Neural progenitor cell (in vitro differentiated cells): ENCODE measurements around the gene RPL22. TPM values are rescaled to one million over a fixed set of nuclear protein-coding genes. Genes with fewer than 3 reads are reported as not detected.
A peak's percentile ranks its signal among the peaks of the same experiment; 100 is the strongest.

Experiments used
- DNase-seq: peaks from one replicate; pipeline ENCODE4 v3.0.0-alpha.2; 2016; ENCODE audit warnings: low spot score
- H2AFZ ChIP-seq: fragments of 200-600 bp; sonication (generic); replicated peaks from 2 replicates; pipeline ENCODE4 v1.6.1; 2016; ENCODE audit warnings: antibody characterized with exemption
- H3F3A ChIP-seq: fragments of 200-600 bp; sonication (generic); 2 replicates; pipeline ENCODE4 v1.6.1; 2016; ENCODE audit warnings: antibody characterized with exemption, low read depth
- H3K27ac ChIP-seq: fragments of 200-600 bp; sonication (generic); 2 replicates; pipeline ENCODE4 v1.5.1; 2016; ENCODE audit warnings: mild to moderate bottlenecking
- H3K27me3 ChIP-seq: fragments of 200-600 bp; sonication (generic); 2 replicates; pipeline ENCODE4 v1.6.1; 2016; ENCODE audit warnings: mild to moderate bottlenecking, moderate library complexity
- H3K36me3 ChIP-seq: fragments of 200-600 bp; sonication (generic); 2 replicates; pipeline ENCODE4 v1.5.1; 2016
- H3K4me1 ChIP-seq: fragments of 200-600 bp; sonication (generic); 2 replicates; pipeline ENCODE4 v1.6.1; 2016; ENCODE audit warnings: mixed run types
- H3K4me2 ChIP-seq: fragments of 200-600 bp; sonication (generic); 2 replicates; pipeline ENCODE4 v1.6.1; 2016
- H3K4me3 ChIP-seq: fragments of 200-600 bp; sonication (generic); 2 replicates; pipeline ENCODE4 v1.5.1; 2016
- H3K79me2 ChIP-seq: fragments of 200-600 bp; sonication (generic); 2 replicates; pipeline ENCODE4 v1.6.1; 2016; ENCODE audit warnings: low read depth
- H3K9ac ChIP-seq: fragments of 200-600 bp; sonication (generic); 2 replicates; pipeline ENCODE4 v1.6.1; 2016
- H3K9me3 ChIP-seq: fragments of 200-600 bp; sonication (generic); 2 replicates; pipeline ENCODE4 v1.5.1; 2016; ENCODE audit warnings: low read depth
- H4K20me1 ChIP-seq: fragments of 200-600 bp; sonication (generic); 2 replicates; pipeline ENCODE4 v1.6.1; 2016; ENCODE audit warnings: low read depth
- H3K27ac Mint-ChIP-seq: 3 replicates; pipeline ENCODE4 v1.8.0; 2021; ENCODE audit warnings: mixed read lengths
- H3K27me3 Mint-ChIP-seq: 2 replicates; pipeline ENCODE4 v1.8.0; 2022; ENCODE audit warnings: low read depth, mild to moderate bottlenecking, inconsistent platforms, moderate library complexity, mixed read lengths; ENCODE audit not compliant: insufficient read depth
- H3K36me3 Mint-ChIP-seq: 3 replicates; pipeline ENCODE4 v1.8.0; 2021; ENCODE audit warnings: mixed read lengths
- H3K4me1 Mint-ChIP-seq: 3 replicates; pipeline ENCODE4 v1.8.0; 2021; ENCODE audit warnings: mixed read lengths
- H3K4me3 Mint-ChIP-seq: 3 replicates; pipeline ENCODE4 v1.8.0; 2021; ENCODE audit warnings: mild to moderate bottlenecking, moderate library complexity, mixed read lengths
- H3K9me3 Mint-ChIP-seq: 3 replicates; pipeline ENCODE4 v1.8.0; 2020; ENCODE audit warnings: mixed read lengths
- CTCF ChIP-seq: fragments of 200-600 bp; sonication (generic); IDR thresholded peaks from 2 replicates; pipeline ENCODE4 v1.5.1; 2017; ENCODE audit warnings: antibody characterized with exemption, mild to moderate bottlenecking
- EZH2 ChIP-seq: fragments of 200-600 bp; sonication (generic); IDR thresholded peaks from 2 replicates; pipeline ENCODE4 v1.6.1; 2017; ENCODE audit warnings: antibody characterized with exemption, mild to moderate bottlenecking, moderate library complexity
- EZH2phosphoT487 ChIP-seq: fragments of 200-600 bp; sonication (generic); IDR thresholded peaks from 2 replicates; pipeline ENCODE4 v1.6.1; 2017; ENCODE audit warnings: antibody characterized with exemption
- total RNA-seq: library from RNA; depleted of rRNA; stranded (reverse); fragments of >200 nt; gene quantifications from 2 replicates; pipeline ENCODE4 v1.2.3, GENCODE V29; 2015; ENCODE audit warnings: low replicate concordance

RPL22 gene
- total RNA-seq, 1 donor from 2014 or later, result 410 TPM

- Histone ChIP-seq H3K79me2 (no peaks in the 10 kb centered on the region), H3K36me3 (no peaks in the 10 kb centered on the region), H3F3A (no peaks in the 10 kb centered on the region), H3K27ac (no peak overlapping the region), H3K9me3 (no peaks in the 10 kb centered on the region), H3K27me3 (peaks cover 3% of the 10 kb centered on the region), H3K4me1 (no peaks in the 10 kb centered on the region), H2AFZ (no peak overlapping the region), H4K20me1 (peaks cover 20% of the 10 kb centered on the region), H3K9ac (no peak overlapping the region), H3K4me2 (no peak overlapping the region), H3K4me3 (no peak overlapping the region)
- DNase-seq, result no peak
- Mint-ChIP-seq H3K27me3 (peaks cover 17% of the 10 kb centered on the region), H3K27ac (peak overlapping the region; percentile 46), H3K36me3 (no peaks in the 10 kb centered on the region), H3K4me3 (no peak overlapping the region), H3K4me1 (peaks cover 10% of the 10 kb centered on the region), H3K9me3 (no peaks in the 10 kb centered on the region)
- TF ChIP-seq CTCF (no peak), EZH2 (no peak), EZH2phosphoT487 (no peak)
Measured at GRCh38 chr1:6157528-6158174, 41.7 kb downstream of the RPL22 start.

GRCh38 chr1:6157132-6157527 is 42.3 kb downstream of the RPL22 start:
- H3K4me1 ChIP-seq, result no peaks in the 10 kb centered on the region
- H3K27ac Mint-ChIP-seq, result no peak overlapping the region
- H3K36me3 Mint-ChIP-seq, result no peaks in the 10 kb centered on the region
- H3K9me3 Mint-ChIP-seq, result no peaks in the 10 kb centered on the region
- DNase-seq, result no peak
- H3K27me3 Mint-ChIP-seq, result peaks cover 17% of the 10 kb centered on the region
- peaks cover 3% of the 10 kb centered on the region for H3K27me3 ChIP-seq
- no peak overlapping the region for H3K9ac ChIP-seq
- H3F3A ChIP-seq, result no peaks in the 10 kb centered on the region
- H3K9me3 ChIP-seq, result no peaks in the 10 kb centered on the region
- no peak overlapping the region for H3K4me3 Mint-ChIP-seq
- no peak overlapping the region for H3K4me2 ChIP-seq
- no peak overlapping the region for H3K27ac ChIP-seq
- peaks cover 10% of the 10 kb centered on the region for H3K4me1 Mint-ChIP-seq
- H3K36me3 ChIP-seq, result no peaks in the 10 kb centered on the region
- no peak overlapping the region for H2AFZ ChIP-seq
- TF ChIP-seq CTCF, result no peak
- TF ChIP-seq EZH2, result no peak
- TF ChIP-seq EZH2phosphoT487, result no peak
- peaks cover 15% of the 10 kb centered on the region for H4K20me1 ChIP-seq
- no peaks in the 10 kb centered on the region for H3K79me2 ChIP-seq
- no peak overlapping the region for H3K4me3 ChIP-seq

GRCh38 chr1:6154525-6155319 is 44.7 kb downstream of the RPL22 start:
- TF ChIP-seq CTCF (no peak), EZH2phosphoT487 (no peak), EZH2 (no peak)
- Histone ChIP-seq H3K79me2 (no peaks in the 10 kb centered on the region), H3K9ac (no peak overlapping the region), H3K4me1 (no peaks in the 10 kb centered on the region), H3K9me3 (no peaks in the 10 kb centered on the region), H3K36me3 (no peaks in the 10 kb centered on the region), H3K4me2 (no peak overlapping the region), H3K27me3 (peaks cover 7% of the 10 kb centered on the region), H3K27ac (no peak overlapping the region), H2AFZ (no peak overlapping the region), H4K20me1 (no peaks in the 10 kb centered on the region), H3K4me3 (no peak overlapping the region), H3F3A (no peaks in the 10 kb centered on the region)
- Mint-ChIP-seq H3K36me3 (no peaks in the 10 kb centered on the region), H3K4me1 (peaks cover 10% of the 10 kb centered on the region), H3K4me3 (no peak overlapping the region), H3K9me3 (no peaks in the 10 kb centered on the region), H3K27ac (no peak overlapping the region), H3K27me3 (peaks cover 13% of the 10 kb centered on the region)
- DNase-seq, result no peak
